SIG-M5 (cell line): ENCODE data around the gene HPCAL4.

Experiments
- DNase-seq: peaks from one replicate; lab custom pipeline; 2025; lab: John Stamatoyannopoulos, UW

HPCAL4 gene

DNA sequence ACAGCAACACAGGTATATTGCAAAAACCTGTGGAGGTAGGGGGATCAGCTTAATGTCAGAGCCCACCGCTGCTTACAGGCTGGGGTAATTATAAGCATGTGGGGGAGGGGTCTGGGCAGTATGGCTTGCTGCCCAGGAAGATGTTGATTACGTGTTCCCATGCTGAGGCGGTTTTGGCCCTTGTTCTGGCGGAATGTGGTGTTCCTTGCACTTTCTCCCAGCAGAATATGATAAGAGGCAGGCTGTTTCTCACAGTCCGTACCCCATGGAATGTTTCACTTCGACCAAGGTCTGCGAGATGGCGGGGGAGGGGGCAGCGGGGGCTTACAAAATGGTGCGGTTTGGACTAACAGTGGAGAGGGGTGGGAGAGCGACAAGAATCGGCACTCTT lies 9.8 kb upstream of the HPCAL4 start:
- no peak for DNase-seq

GRCh38 chr1:39700348-39700747 lies 9.1 kb upstream of the HPCAL4 start:
- DNase-seq, result no peak

DNA sequence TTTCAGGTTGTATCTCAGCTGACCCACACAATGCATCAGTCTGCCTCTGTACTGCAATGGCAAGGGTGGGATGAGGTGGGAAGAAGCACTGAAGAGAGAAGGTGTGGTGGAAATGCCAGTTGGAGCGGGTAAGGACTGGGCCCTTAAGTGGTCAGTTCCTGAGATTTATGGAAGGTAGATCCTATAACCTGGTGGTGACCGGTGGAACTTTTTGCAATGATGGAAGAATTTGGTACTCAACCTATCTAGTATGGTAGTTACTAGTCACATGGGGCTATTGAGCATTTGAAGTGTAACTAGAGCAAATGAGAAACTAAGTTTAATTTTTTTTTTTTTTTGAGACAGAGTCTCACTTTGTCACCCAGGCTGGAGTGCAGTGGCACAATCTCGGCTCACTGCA lies 8.2 kb upstream of the HPCAL4 start:
- no peak for DNase-seq

- DNase-seq, result no peak
These were observed 7.3 kb upstream of the HPCAL4 start for GRCh38 chr1:39698568-39698967.

DNA sequence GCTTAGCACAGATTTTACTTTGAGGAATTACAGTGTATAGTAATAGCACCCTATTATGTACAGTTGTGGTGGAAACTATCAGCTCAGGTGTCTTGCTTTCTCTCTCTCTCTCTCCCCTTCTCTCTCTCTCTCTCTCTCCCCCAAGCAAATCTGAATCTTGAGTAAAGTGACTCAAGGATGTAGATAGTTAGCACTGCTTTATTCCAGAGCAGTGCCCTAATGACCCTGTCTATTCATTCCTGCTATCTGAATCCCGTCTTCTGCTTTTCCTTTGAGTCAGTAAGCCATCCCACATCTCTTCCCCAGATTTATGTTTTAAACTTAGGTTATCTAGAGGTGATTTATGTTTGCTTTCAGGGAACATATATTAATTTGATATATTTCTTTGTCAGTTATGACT lies 5.2 kb upstream of the HPCAL4 start:
- DNase-seq, result no peak

DNA sequence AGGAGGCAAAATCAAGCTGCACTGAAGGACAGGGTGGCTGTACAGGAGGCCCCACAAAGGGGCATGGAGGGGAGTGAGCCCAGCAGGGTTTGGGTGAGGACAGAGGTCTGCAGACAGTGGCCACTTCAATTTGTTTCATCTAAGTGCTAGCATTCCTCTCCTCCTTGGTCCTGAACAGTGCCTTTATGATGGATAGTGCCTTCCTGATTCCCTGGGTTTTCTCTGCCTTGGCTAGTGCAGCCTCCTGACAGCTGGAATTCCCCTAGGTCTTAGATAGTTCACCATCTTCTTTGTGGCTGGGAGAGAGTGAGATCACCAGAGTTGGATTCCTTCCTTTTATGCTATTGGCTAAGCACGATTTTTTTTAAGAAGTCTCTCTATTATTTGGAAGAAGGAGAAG lies 3.8 kb upstream of the HPCAL4 start:
- DNase-seq, result no peak

GRCh38 chr1:39694026-39694425 lies 2.8 kb upstream of the HPCAL4 start:
- DNase-seq, result no peak

DNA sequence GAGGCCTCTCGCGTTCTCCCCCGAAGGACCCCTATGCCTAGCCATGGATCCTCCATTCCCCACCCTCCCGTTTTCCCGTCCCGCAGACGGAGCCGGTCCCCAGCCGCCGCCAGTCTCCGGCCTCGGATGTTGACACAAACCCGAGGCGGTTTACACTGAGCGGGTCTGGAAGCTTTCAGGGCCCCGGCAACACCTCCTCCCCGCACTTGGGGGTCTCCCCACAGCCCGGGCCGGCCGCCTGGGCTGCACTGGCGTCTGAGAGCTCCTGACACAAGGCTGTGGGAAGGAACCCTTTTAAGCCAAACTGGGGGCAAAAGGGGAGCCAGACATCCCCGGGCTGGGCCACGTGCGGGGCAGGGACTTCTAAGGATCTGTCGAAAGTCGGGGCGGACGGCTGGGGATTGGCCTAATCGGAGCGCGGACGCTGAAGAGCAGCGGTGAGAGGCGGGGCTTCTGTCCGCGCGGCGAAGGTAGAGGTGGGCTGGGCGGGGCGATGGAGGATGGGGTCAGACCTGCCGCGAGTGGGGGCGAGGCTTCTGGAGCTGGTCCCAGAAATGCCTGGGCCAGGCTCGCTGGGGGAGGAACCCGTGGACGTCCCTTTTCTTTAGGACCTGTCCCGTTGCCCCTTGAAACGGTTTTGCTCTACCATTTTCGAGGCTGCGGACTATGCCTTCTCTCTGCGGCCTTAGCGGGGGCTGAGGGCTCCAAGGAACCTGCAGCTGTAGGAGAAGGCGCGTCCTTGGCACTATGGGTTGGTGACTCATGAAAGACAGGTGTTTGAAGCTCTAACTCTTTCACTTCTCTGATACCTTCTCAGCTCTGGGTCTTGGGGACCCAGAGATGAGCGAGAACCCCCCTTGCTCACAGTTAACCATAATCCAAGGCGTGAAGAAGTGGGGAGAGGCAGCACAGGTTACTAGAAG lies 1.2 kb upstream of the HPCAL4 start:
- no peak for DNase-seq

- DNase-seq, result no peak
These were observed 345 bp downstream of the HPCAL4 start for GRCh38 chr1:39690794-39691382.

DNA sequence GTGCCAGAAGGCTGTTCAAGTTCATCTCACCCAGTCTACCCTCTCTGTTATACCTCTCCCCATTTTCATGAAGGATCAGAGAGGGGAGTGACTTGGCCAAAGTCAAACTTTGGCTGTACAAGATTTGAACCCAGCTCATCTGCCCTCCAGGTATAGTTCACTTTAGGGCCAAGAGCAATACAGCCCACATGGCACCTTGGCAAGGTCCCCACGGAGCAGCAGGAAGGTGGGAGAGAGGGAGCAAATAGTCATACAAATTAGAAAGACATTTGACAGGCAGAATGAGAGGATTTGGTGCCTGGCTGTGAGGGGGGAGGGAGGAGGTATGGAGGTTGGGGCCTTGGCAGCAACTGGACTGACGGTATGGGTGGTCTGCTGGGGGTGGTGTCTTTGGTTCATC lies 1.0 kb downstream of the HPCAL4 start:
- no peak for DNase-seq

GRCh38 chr1:39689635-39690034 lies 1.6 kb downstream of the HPCAL4 start:
- no peak for DNase-seq

DNA sequence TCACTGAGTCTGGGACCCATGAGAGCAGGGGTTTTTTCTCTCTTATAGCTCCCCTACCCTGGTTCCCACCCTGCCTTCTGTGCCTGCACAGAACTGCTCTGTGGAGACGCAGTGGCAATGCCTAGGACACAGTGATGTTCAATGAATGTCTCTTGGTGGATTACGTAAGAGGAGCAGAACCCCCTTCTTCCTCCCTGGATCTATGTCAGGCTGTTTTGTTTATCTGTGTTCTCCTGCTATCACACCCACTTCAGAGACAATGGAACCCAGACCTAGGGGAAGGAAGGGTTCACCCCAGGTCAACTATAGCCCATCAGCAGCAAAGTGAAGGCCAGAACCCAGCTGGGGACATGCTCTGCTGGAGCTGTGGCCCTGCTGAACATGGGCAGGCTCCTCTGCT lies 2.0 kb downstream of the HPCAL4 start:
- DNase-seq, result no peak

DNA sequence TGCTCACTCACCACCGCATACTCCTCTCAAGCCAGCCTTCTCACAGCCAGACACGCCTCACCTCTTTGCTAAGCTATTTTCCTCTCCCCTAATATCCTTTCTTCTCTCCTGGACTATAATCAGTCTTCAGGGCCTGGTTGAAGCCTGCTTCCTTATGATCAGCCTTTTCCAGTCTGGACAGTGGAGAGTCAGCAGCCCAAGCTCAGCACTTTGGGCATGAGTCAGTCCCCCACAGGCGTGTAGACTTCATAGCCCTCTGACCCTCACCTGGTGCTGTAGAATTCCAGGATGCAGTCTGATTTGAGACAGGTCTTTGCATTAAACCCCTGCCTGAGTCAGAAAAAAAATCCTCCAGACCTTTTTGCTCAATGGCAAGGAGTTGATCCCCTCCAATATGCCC lies 2.5 kb downstream of the HPCAL4 start:
- no peak for DNase-seq

- DNase-seq, result no peak
These were observed 4.0 kb downstream of the HPCAL4 start for GRCh38 chr1:39687243-39687642.

- no peak for DNase-seq
These were observed 6.2 kb downstream of the HPCAL4 start for GRCh38 chr1:39685071-39685470.

DNA sequence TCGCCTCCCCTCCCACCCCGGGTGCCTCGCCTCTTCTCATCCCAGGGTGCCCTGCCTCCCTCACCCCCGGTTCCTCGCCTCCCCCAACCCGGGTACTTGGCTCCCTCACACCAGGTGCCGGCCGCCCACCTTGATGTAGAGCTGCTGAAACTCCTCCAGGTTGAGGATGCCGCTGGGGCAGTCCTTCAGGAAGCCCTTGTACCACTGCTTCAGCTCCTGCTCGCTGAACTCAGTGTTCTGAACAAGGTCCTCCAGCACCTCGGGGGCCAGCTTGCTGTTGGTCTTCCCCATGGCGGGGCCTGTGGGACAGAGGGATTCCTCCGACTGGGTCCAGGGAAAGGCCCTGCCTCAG lies 6.9 kb downstream of the HPCAL4 start:
- DNase-seq, result no peak

DNA sequence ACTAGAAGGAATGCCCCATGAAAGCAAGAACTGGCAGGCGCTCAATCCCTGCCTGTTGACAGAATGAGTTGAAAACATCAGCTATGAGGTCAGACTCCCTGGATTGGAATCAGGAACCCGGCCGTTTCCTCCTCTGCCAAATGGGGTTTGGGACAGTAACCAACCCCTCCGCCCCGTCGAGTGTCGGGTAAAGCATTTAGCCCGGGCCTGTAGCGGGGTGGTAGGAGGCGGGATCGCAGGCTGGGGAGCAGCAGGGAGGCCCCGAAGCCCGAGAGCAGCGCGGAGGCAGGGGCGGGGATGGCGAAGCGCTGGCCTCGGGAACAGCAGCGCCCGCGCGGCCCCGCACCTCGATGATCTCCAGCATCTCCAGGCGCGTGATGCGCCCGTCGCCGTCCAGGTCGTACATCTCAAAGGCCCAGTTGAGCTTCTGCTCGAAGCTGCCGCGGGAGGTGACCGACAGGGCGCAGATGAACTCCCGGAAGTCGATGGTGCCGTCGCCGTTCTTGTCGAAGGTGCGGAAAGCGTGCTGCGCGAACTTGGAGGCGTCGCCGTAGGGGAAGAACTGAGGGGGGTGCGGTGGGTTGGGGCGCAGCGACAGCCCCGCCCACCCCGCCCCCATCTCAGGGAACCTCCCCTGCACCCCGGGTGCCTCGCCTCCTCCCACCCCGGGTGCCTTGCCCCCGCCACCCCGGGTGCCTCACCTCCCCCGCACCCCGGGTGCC lies 7.5 kb downstream of the HPCAL4 start:
- DNase-seq, result no peak

DNA sequence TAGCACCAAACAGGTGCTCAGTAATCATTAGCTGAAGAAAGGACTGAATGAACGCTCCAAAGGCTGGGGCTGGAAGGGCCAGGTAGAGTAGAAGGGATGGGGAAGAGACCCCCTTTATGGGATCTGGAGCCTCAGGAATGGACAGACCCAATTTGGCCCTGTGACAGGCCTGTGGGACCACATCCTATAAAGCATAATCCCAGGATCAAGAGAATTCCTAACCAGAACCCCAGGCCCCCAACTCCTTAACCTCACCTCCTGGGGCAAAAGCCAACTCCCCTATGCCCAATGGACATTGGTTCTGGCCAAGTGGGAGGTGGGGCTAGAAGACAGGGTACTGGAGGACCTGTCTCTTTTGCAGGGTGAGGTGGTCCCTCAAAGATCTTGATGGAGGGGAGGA lies 9.2 kb downstream of the HPCAL4 start:
- no peak for DNase-seq

DNA sequence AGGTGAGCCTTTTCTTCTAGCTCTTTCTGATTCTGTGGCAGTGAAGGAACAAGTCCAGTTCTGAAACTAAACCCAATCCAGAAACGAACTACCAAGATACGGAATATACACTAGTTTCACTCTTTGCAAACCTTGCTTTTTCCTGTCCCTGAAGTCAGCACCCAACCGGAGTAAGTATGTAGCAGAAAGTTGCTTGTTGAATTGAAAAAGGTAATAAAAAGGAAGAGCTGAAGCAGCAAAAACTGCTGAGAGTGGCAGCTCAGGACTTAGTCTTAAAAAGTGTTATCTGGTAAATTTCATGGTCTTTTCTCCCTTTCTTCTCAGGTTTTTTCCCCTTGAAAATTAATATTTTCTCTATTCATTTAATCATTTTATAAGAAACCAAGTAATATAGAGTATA lies 9.9 kb downstream of the HPCAL4 start:
- no peak for DNase-seq

GRCh38 chr1:39680751-39681150 lies 10.5 kb downstream of the HPCAL4 start:
- no peak for DNase-seq

DNA sequence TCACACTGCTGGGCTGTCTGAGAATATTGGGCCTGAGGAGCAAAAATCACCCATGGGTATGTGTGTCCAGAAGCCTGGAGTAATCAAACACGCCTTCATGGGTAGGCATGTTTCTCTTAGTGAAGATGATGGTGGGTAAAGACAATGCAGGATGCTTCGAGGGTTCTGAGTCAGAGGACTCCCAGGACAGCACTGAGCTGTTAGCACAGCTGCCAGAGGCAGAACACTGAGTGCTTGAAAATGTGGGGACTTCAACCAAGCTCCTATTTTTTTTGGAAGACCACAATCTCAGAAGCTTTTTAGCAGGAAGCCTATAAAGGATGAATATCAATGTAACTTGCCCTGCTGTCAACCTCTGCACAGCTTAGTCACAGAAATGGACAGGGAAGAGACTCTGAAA lies 11.4 kb downstream of the HPCAL4 start:
- no peak for DNase-seq

DNA sequence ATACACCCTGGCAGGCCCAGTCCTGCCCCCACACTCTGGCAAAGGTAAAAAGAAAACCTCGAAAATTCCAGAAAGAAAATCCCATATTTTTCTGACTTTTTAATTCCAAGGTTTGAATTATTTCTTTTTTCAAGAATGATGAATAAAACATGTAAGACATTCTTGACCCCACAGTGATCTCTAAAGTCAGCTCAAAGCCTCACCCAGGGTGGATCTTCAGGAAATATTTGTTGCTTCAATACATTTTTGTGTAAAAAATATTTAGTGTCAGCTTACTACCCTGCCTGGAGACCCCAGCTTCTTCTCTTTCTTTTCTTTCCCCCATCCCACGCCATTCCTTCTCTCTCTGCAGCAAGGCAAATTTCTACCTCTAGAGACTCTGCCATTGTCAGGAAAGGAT lies 12.3 kb downstream of the HPCAL4 start:
- DNase-seq, result no peak

DNA sequence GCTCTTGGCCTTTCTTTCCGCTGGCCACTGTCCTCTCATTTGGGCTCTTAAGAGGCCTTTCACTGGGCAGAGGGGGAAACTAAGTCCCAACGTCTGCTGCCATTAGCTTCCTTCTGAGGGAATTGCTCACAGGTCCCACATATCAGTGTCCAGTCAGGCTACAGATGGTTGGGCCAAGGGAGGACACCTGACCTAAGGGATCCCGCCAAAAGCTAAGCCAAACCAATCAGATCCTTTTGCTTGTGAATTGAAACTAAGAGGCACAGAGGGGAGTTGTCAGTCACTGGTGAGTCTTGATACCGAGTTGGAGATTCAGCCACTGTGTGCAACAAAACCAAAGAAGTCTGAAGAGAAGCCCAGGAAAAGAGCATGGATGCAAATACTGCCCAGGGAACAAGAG lies 13.6 kb downstream of the HPCAL4 start:
- DNase-seq, result no peak
